IMR-90 (cell line): ENCODE results near the gene EREG. TPM values are rescaled to one million over a fixed set of nuclear protein-coding genes. Genes with fewer than 3 reads are reported as not detected.

Experiments used
- ATAC-seq: fragments of 200-7000 bp; cut with Tn5 transposase; 2 replicates; pipeline ENCODE4 v1.9.1; 2020; ENCODE audit warnings: low read depth, mild to moderate bottlenecking, moderate library complexity
- BruUV-seq: library from RNA; stranded (reverse); fragments of 400-500 nt; replicated peaks from 2 replicates; lab custom pipeline; 2021; lab: Mats Ljungman, UMichigan
- CTCF ChIA-PET: fragments of 300-600 bp; formaldehyde crosslinking; extraction: SDS; loops from one replicate; lab custom pipeline; 2021; ENCODE audit warnings: antibody characterized with exemption; lab: Yijun Ruan, JAX
- POLR2A ChIA-PET: fragments of 300-600 bp; sonication (Branson Sonifier 250); formaldehyde crosslinking; loops from one replicate; lab custom pipeline; 2022; ENCODE audit warnings: antibody characterized with exemption; ENCODE audit not compliant: unreplicated experiment; lab: Charles Lee
- DNase-seq: peaks from one replicate; pipeline ENCODE4 v3.0.0; 2013
- H2AFZ ChIP-seq: replicated peaks from 2 replicates; pipeline ENCODE3; 2013; ENCODE audit warnings: low read length, mild to moderate bottlenecking; ENCODE audit not compliant: poor library complexity
- H2AK5ac ChIP-seq: 2 replicates; pipeline ENCODE4 v1.6.1; 2013; ENCODE audit warnings: low read depth, low read length, inconsistent platforms
- H2AK9ac ChIP-seq: replicated peaks from 2 replicates; pipeline ENCODE3; 2013; ENCODE audit warnings: mild to moderate bottlenecking, low read depth, low read length, moderate library complexity; ENCODE audit not compliant: poor library complexity
- H2BK120ac ChIP-seq: 2 replicates; pipeline ENCODE4 v1.6.1; 2013; ENCODE audit warnings: low read depth, low read length, inconsistent platforms
- H2BK15ac ChIP-seq: 3 replicates; pipeline ENCODE4 v1.6.1; 2013; ENCODE audit warnings: low read depth, low read length, inconsistent platforms
- H2BK20ac ChIP-seq: 2 replicates; pipeline ENCODE4 v1.6.1; 2013; ENCODE audit warnings: low read depth, mild to moderate bottlenecking, inconsistent platforms, low read length, moderate library complexity
- H2BK5ac ChIP-seq: 2 replicates; pipeline ENCODE4 v1.6.1; 2013; ENCODE audit warnings: mild to moderate bottlenecking, low read depth, low read length, inconsistent platforms; ENCODE audit not compliant: poor library complexity, severe bottlenecking
- H3K14ac ChIP-seq: replicated peaks from 2 replicates; pipeline ENCODE4 v1.6.1; 2013; ENCODE audit warnings: low read depth, low read length, inconsistent platforms
- H3K18ac ChIP-seq: 2 replicates; pipeline ENCODE4 v1.6.1; 2013; ENCODE audit warnings: low read depth, low read length, control low read depth
- H3K23ac ChIP-seq: 2 replicates; pipeline ENCODE4 v1.6.1; 2013; ENCODE audit warnings: low read depth, low read length, inconsistent platforms
- H3K27ac ChIP-seq: 2 replicates; pipeline ENCODE4 v1.5.1; 2013; ENCODE audit warnings: mild to moderate bottlenecking, control low read depth, low read length; ENCODE audit not compliant: insufficient read depth
- H3K27me3 ChIP-seq: 2 replicates; pipeline ENCODE4 v1.6.1; 2013; ENCODE audit warnings: low read length; ENCODE audit not compliant: control insufficient read depth, insufficient read depth
- H3K36me3 ChIP-seq: 2 replicates; pipeline ENCODE4 v1.6.1; 2013; ENCODE audit warnings: low read length, mixed read lengths; ENCODE audit not compliant: control insufficient read depth, insufficient read depth
- H3K4ac ChIP-seq: 2 replicates; pipeline ENCODE4 v1.6.1; 2013; ENCODE audit warnings: low read depth, low read length, inconsistent platforms
- H3K4me1 ChIP-seq: 2 replicates; pipeline ENCODE4 v1.6.1; 2013; ENCODE audit warnings: low read length, mixed read lengths; ENCODE audit not compliant: control insufficient read depth, insufficient read depth
- H3K4me2 ChIP-seq: 2 replicates; pipeline ENCODE4 v1.6.1; 2013; ENCODE audit warnings: low read depth, mild to moderate bottlenecking, control low read depth, low read length, moderate library complexity
- H3K4me3 ChIP-seq: 2 replicates; pipeline ENCODE4 v1.5.1; 2013; ENCODE audit warnings: low read depth, mild to moderate bottlenecking, control low read depth, low read length, moderate library complexity; ENCODE audit not compliant: insufficient read depth
- H3K56ac ChIP-seq: 2 replicates; pipeline ENCODE4 v1.6.1; 2013; ENCODE audit warnings: low read length, inconsistent platforms; ENCODE audit not compliant: insufficient read depth; ENCODE audit errors: extremely low read depth
- H3K79me1 ChIP-seq, 2 experiments: 2 replicates each; pipeline ENCODE4 v1.6.1; 2013; ENCODE audit warnings: low read length in 2 of 2, inconsistent platforms in 1 of 2, low read depth in 1 of 2
- H3K9ac ChIP-seq: 2 replicates; pipeline ENCODE4 v1.6.1; 2013; ENCODE audit warnings: low read depth, low read length, control low read depth
- H3K9me1 ChIP-seq: 2 replicates; pipeline ENCODE4 v1.6.1; 2013; ENCODE audit warnings: low read length, inconsistent platforms; ENCODE audit not compliant: insufficient read depth
- H3K9me3 ChIP-seq: 2 replicates; pipeline ENCODE4 v1.6.1; 2013; ENCODE audit warnings: low read length; ENCODE audit not compliant: control insufficient read depth, insufficient read depth
- H4K20me1 ChIP-seq: 2 replicates; pipeline ENCODE4 v1.6.1; 2013; ENCODE audit warnings: low read length, inconsistent platforms; ENCODE audit not compliant: insufficient read depth
- H4K5ac ChIP-seq: 2 replicates; pipeline ENCODE4 v1.6.1; 2013; ENCODE audit warnings: mild to moderate bottlenecking, low read depth, low read length, control low read depth
- H4K8ac ChIP-seq, 2 experiments: 2 replicates each; pipeline ENCODE4 v1.6.1; 2013; ENCODE audit warnings: low read depth in 2 of 2, low read length in 2 of 2, control low read depth in 1 of 2, inconsistent platforms in 1 of 2
- H4K91ac ChIP-seq: 2 replicates; pipeline ENCODE4 v1.6.1; 2013; ENCODE audit warnings: low read depth, low read length, inconsistent platforms; ENCODE audit not compliant: insufficient read depth
- CEBPB ChIP-seq: IDR thresholded peaks from 2 replicates; pipeline ENCODE4 v1.6.1; 2012; ENCODE audit warnings: low read depth, low read length, improper control_type of control experiment
- MAFK ChIP-seq: IDR thresholded peaks from 2 replicates; pipeline ENCODE4 v1.6.1; 2012; ENCODE audit warnings: low read depth, low read length, improper control_type of control experiment
- NFE2L2 ChIP-seq: fragments of 150-350 bp; IDR thresholded peaks from 2 replicates; pipeline ENCODE4 v1.6.1; 2016; ENCODE audit warnings: low read depth, mild to moderate bottlenecking, low read length
- RFX5 ChIP-seq: IDR thresholded peaks from 2 replicates; pipeline ENCODE4 v1.8.0; 2012; ENCODE audit warnings: low read depth, mild to moderate bottlenecking, low read length, moderate library complexity
- dilution Hi-C: fragments of 300-500 bp; cut with HindIII; formaldehyde crosslinking; loops from one replicate; pipeline ENCODE4 v1.14.3; 2018; ENCODE audit warnings: low sequenced_read_pairs; ENCODE audit not compliant: unreplicated experiment
- in situ Hi-C: fragments of 300-500 bp; cut with MboI; formaldehyde crosslinking; loops from 3 replicates; pipeline ENCODE4 v1.14.3; 2019; ENCODE audit warnings: low sequenced_read_pairs, inconsistent platforms, mixed read lengths
- intact Hi-C: fragments of 100-400 bp; cut with micrococcal nuclease; formaldehyde crosslinking; loops from 2 replicates; pipeline ENCODE4 v1.10.0; 2022
- polyA plus RNA-seq, 3 experiments: library from polyadenylated mRNA; depleted of rRNA; stranded (reverse); fragments of >200 nt; gene quantifications; 2 replicates each; pipeline ENCODE4 v1.2.3, GENCODE V29; 2012; ENCODE audit warnings: low replicate concordance in 1 of 3
- total RNA-seq: library from RNA; depleted of rRNA; stranded (reverse); fragments of >200 nt; gene quantifications from 2 replicates; pipeline ENCODE4 v1.2.3, GENCODE V29; 2012

EREG gene
- total and polyA plus RNA-seq, 2 of the 4 experiments (the other 2 are of a cell fraction): 0.26 to 0.36 TPM

DNA sequence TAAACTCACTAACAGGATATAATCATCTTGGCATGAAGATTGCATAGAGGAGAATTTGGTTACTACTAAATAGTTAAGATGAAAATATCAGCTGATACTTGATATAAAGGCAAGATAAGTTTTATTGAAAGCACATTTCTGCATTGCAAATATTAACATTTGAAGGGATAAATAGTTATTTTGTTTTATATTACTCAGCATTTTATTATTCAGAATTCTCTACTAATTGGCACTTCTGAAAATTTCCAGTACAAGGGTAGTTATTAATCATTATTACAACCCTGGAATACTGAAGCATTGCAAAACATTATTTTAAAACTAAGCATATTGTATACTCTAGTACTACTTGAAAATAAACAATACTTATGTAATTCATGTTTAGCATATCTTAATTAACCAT lies 47.3 kb downstream of the EREG start:
- Histone ChIP-seq H3K9ac (no peak overlapping the region), H4K91ac (no peak overlapping the region), H3K79me1 (no peaks in the 10 kb centered on the region), H3K9me3 (no peaks in the 10 kb centered on the region), H2BK15ac (no peak overlapping the region), H2BK120ac (no peak overlapping the region), H4K8ac (no peak overlapping the region), H3K4me1 (no peaks in the 10 kb centered on the region), H3K9me1 (no peaks in the 10 kb centered on the region), H3K4ac (no peak overlapping the region), H2BK5ac (no peak overlapping the region), H3K4me3 (no peak overlapping the region), H4K5ac (no peak overlapping the region), H3K27me3 (no peaks in the 10 kb centered on the region), H3K14ac (no peak overlapping the region), H3K18ac (no peak overlapping the region), H3K27ac (no peak overlapping the region), H2AFZ (no peak overlapping the region), H3K56ac (no peak overlapping the region), H4K20me1 (no peaks in the 10 kb centered on the region), H3K23ac (no peak overlapping the region), H3K4me2 (no peak overlapping the region), H2AK5ac (no peak overlapping the region), H3K36me3 (no peaks in the 10 kb centered on the region), H2AK9ac (no peak overlapping the region), H2BK20ac (no peak overlapping the region)
- dilution Hi-C loops: no loop called here
- POLR2A ChIA-PET: no interaction called here
- DNase-seq (no peak), ATAC-seq (no peak)
- no TSS peak for BruUV-seq
- no peak for TF ChIP-seq CEBPB
- peak; percentile 40 for TF ChIP-seq MAFK
- TF ChIP-seq NFE2L2: no peak
- no peak for TF ChIP-seq RFX5
- CTCF ChIA-PET: no interaction called here
- intact Hi-C loops: loop anchor here (5.0 kb wide), 1 partner anchor 705 kb away; no protein-coding TSS in a partner anchor
- in situ Hi-C loops: no loop called here
